HepG2 (cell line): ENCODE measurements around the gene CYTH2. TPM values are rescaled to one million over a fixed set of nuclear protein-coding genes. Genes with fewer than 3 reads are reported as not detected.
A peak's percentile ranks its signal among the peaks of the same experiment; 100 is the strongest.

Experiments
- ATAC-seq: fragments of 200-7000 bp; cut with Tn5 transposase; 3 replicates; pipeline ENCODE4 v1.9.1; 2020; ENCODE audit warnings: mild to moderate bottlenecking, moderate library complexity
- BruUV-seq: library from RNA; stranded (reverse); fragments of 400-500 nt; replicated peaks from 2 replicates; lab custom pipeline; 2021; lab: Mats Ljungman, UMichigan
- CTCF ChIA-PET: fragments of 300-600 bp; formaldehyde crosslinking; extraction: SDS; loops from one replicate; lab custom pipeline; 2021; ENCODE audit warnings: low total read pairs, inconsistent platforms, low intra/inter-chr PET ratio; lab: Yijun Ruan, JAX
- POLR2A ChIA-PET: fragments of 350-600 bp; sonication (Branson Sonifier 250); formaldehyde crosslinking; loops from one replicate; lab custom pipeline; 2020; ENCODE audit warnings: antibody characterized with exemption, inconsistent platforms; lab: Yijun Ruan, JAX
- DNase-seq: peaks from one replicate; pipeline ENCODE4 v3.0.0-alpha.2; 2015; ENCODE audit warnings: low spot score
- FAIRE-seq: peaks from 3 replicates; lab custom pipeline; 2011; peaks lifted over from hg19 to GRCh38; lab: Jason Lieb, UNC
- H2AFZ ChIP-seq: one replicate; pipeline ENCODE4 v1.6.1; 2011; ENCODE audit warnings: low read length, inconsistent platforms
- H3K27ac ChIP-seq: fragments of 300-600 bp; 3 replicates; pipeline ENCODE4 v1.8.0; 2011; ENCODE audit warnings: mixed run types, mild to moderate bottlenecking, mixed read lengths, low read length, inconsistent platforms; ENCODE audit not compliant: insufficient read depth; ENCODE audit errors: extremely low read length
- H3K27me3 ChIP-seq, 2 experiments: fragments of 200-600 bp in 1 of 2; 2 replicates in 1 of 2; 3 replicates in 1 of 2; pipeline versions ENCODE4 v1.6.0 to v1.8.0; 2011; ENCODE audit warnings: low read length in 2 of 2, mild to moderate bottlenecking in 2 of 2, moderate library complexity in 2 of 2, inconsistent platforms in 1 of 2; ENCODE audit not compliant: insufficient read depth in 2 of 2, control insufficient read depth in 1 of 2
- H3K36me3 ChIP-seq, 2 experiments: fragments of 200-600 bp in 1 of 2; replicated peaks in 1 of 2; 2 replicates in 1 of 2; 3 replicates in 1 of 2; pipeline versions ENCODE4 v1.5.1 to v1.8.0; 2011; ENCODE audit warnings: low read length in 2 of 2, inconsistent platforms in 1 of 2; ENCODE audit not compliant: insufficient read depth in 2 of 2, control insufficient read depth in 1 of 2
- H3K4me1 ChIP-seq: 2 replicates; pipeline ENCODE4 v1.5.1; 2012; ENCODE audit warnings: low read length, inconsistent platforms; ENCODE audit not compliant: insufficient read depth
- H3K4me2 ChIP-seq: 2 replicates; pipeline ENCODE4 v1.6.0; 2011; ENCODE audit warnings: low read depth, low read length, inconsistent platforms
- H3K4me3 ChIP-seq, 3 experiments: fragments of 200-600 bp in 1 of 3; sonication (generic), shearing (Covaris generic) in 1 of 3; replicated peaks in 1 of 3; 2 replicates each; pipeline ENCODE4 v1.5.1; 2011 to 2016; ENCODE audit warnings: low read length in 3 of 3, inconsistent platforms in 2 of 3, low read depth in 2 of 3, mild to moderate bottlenecking in 2 of 3, control low read depth in 1 of 3, mixed read lengths in 1 of 3; ENCODE audit not compliant: insufficient read depth in 1 of 3
- H3K79me2 ChIP-seq: one replicate; pipeline ENCODE4 v1.6.1; 2011; ENCODE audit warnings: low read length, inconsistent platforms; ENCODE audit not compliant: insufficient read depth
- H3K9ac ChIP-seq: 2 replicates; pipeline ENCODE4 v1.6.0; 2011; ENCODE audit warnings: mild to moderate bottlenecking, low read depth, low read length, inconsistent platforms; ENCODE audit not compliant: insufficient read depth
- H3K9me3 ChIP-seq: 2 replicates; pipeline ENCODE4 v1.5.1; 2012; ENCODE audit warnings: mild to moderate bottlenecking, low read length
- H4K20me1 ChIP-seq: 2 replicates; pipeline ENCODE4 v1.6.0; 2011; ENCODE audit warnings: inconsistent platforms, mild to moderate bottlenecking, low read length, moderate library complexity; ENCODE audit not compliant: insufficient read depth
- HCFC1 ChIP-seq: fragments of 150-350 bp; IDR thresholded peaks from 2 replicates; pipeline ENCODE4 v1.6.1; 2014; ENCODE audit warnings: low read depth, low read length
- NFYB ChIP-seq: sonication (generic); formaldehyde crosslinking; IDR thresholded peaks from 2 replicates; pipeline ENCODE4 v1.4.0; 2020; ENCODE audit warnings: missing genetic modification reagents
- PCBP2 ChIP-seq: fragments of 200-400 bp; formaldehyde crosslinking; optimal IDR thresholded peaks from 2 replicates; pipeline ENCODE3; 2018; ENCODE audit warnings: low read length, low read depth; ENCODE audit not compliant: poor library complexity, severe bottlenecking
- SSRP1 ChIP-seq: IDR thresholded peaks from 2 replicates; pipeline ENCODE4 v1.6.1; 2016; ENCODE audit warnings: control low read depth
- SUZ12 ChIP-seq: fragments of 150-350 bp; IDR thresholded peaks from 2 replicates; pipeline ENCODE4 v1.6.1; 2014; ENCODE audit warnings: low read depth, low read length
- TBL1XR1 ChIP-seq: fragments of 150-350 bp; IDR thresholded peaks from 2 replicates; pipeline ENCODE4 v1.6.1; 2014; ENCODE audit warnings: borderline replicate concordance, low read length; ENCODE audit not compliant: partially characterized antibody
- TBP ChIP-seq: sonication (generic); formaldehyde crosslinking; IDR thresholded peaks from 2 replicates; pipeline ENCODE4 v1.5.0; 2020; ENCODE audit warnings: missing genetic modification reagents
- YY1 ChIP-seq: IDR thresholded peaks from 2 replicates; pipeline ENCODE4 v1.6.1; 2011; ENCODE audit warnings: low read length, low read depth, moderate library complexity, mild to moderate bottlenecking; ENCODE audit not compliant: insufficient read depth, insufficient replicate concordance
- ZBTB39 ChIP-seq: sonication (generic); formaldehyde crosslinking; IDR thresholded peaks from 2 replicates; pipeline ENCODE4 v1.5.0; 2020; ENCODE audit warnings: missing genetic modification reagents
- ZFP62 ChIP-seq: sonication (generic); formaldehyde crosslinking; IDR thresholded peaks from 2 replicates; pipeline ENCODE4 v1.4.0; 2020; ENCODE audit warnings: missing genetic modification reagents
- ZFY ChIP-seq: sonication (generic); formaldehyde crosslinking; IDR thresholded peaks from 2 replicates; pipeline ENCODE4 v1.4.0; 2020; ENCODE audit warnings: missing genetic modification reagents
- ZNF143 ChIP-seq: sonication (generic); formaldehyde crosslinking; IDR thresholded peaks from 2 replicates; pipeline ENCODE4 v1.4.0; 2020; ENCODE audit warnings: missing genetic modification reagents
- ZNF335 ChIP-seq: sonication (generic); formaldehyde crosslinking; IDR thresholded peaks from 2 replicates; pipeline ENCODE4 v1.4.0; 2020; ENCODE audit warnings: missing genetic modification reagents
- ZNF432 ChIP-seq: sonication (generic); formaldehyde crosslinking; IDR thresholded peaks from 2 replicates; pipeline ENCODE4 v1.5.0; 2020; ENCODE audit warnings: missing genetic modification reagents, mild to moderate bottlenecking, borderline replicate concordance
- ZNF574 ChIP-seq: sonication (generic); formaldehyde crosslinking; IDR thresholded peaks from 2 replicates; pipeline ENCODE4 v1.4.0; 2020; ENCODE audit warnings: missing genetic modification reagents
- WGBS: methylation state at CpG from one replicate; pipeline ENCODE4 v1.1.6; 2017; ENCODE audit warnings: low lambda C conversion rate; 5-methylcytosine and 5-hydroxymethylcytosine counted together
- in situ Hi-C: cut with HindIII; loops from 2 replicates; pipeline ENCODE4 v1.10.0; 2017; ENCODE audit warnings: low pct_unique_long_range_greater_than_20kb; ENCODE audit not compliant: extremely low pct_ligation_motif_present
- intact Hi-C: fragments of 100-400 bp; cut with micrococcal nuclease; formaldehyde crosslinking; loops from one replicate; pipeline ENCODE4 v1.10.0; 2022; ENCODE audit not compliant: unreplicated experiment
- polyA plus RNA-seq, 8 experiments: library from polyadenylated mRNA; depleted of rRNA in 3 of 8; stranded (reverse) in 7 of 8; unstranded in 1 of 8; fragments of >200 nt; fragmentation: Illumina TruSeq in 4 of 8; extraction: Trizol in 4 of 8; gene quantifications; 2 replicates each; pipeline versions ENCODE4 v1.2.1 to v1.2.3, GENCODE V29; 2011 to 2016; ENCODE audit warnings: low read depth in 4 of 8, missing spikeins in 1 of 8, mixed read lengths in 1 of 8; ENCODE audit not compliant: insufficient read depth in 1 of 8
- total RNA-seq, 5 experiments: library from RNA; depleted of rRNA; stranded (reverse); fragments of >200 nt; fragmentation: Illumina TruSeq; extraction: Trizol; gene quantifications; 2 replicates each; pipeline ENCODE4 v1.2.3, GENCODE V29; 2016; ENCODE audit warnings: low read depth in 1 of 5
- TF ChIP-seq, protein P1 (sequence below): sonication (generic); formaldehyde crosslinking; IDR thresholded peaks from 2 replicates; pipeline ENCODE4 v1.5.0; 2020; ENCODE audit warnings: missing genetic modification reagents

The CYTH2 gene
- total and polyA plus RNA-seq, 2 of the 13 experiments (the other 11 are each of a cell fraction or from before 2014, with no cell fraction given) = 16.5 to 39.3 TPM

DNA sequence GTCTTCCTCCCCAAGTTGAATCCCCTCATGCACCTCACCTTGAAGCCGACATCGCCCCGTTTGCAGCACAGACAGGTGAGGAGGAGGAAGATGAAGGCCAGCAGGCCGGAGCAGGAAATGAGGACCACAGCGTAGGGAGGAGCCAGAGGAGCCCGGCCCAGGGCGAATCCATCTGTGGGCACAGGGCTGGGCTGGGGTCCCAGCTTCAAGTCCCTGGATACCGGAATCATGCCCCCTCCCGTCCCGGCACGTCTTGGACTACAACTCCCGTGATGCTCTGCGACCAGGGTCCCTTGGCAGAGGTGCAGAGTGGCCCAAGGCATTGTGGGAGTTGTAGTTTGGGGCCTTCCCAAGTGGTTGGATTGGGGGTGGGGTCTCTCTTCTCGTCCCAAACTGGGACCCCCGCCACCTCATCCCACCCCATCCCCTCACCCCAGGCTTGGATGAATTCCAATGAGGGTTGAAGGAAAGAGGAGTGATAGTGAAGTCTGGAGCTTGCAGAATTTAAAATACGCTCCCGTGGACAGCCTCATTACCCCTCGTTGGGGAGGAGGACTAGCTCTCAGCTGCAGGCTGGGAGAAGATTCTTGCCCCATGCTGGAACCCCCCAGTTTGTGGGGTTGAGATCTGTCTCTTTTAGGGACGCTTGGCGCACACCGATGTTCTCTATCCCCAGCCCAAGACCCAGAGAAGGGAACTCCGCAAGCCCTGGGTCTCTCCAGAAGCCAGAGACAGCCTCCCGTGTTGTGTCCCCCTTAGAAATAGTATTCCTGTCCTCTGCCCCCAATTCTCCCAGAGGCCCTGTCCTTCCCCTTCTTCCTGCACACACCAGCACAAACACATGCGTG lies 41.5 kb downstream of the CYTH2 start:
- H3K9me3 ChIP-seq = no peaks in the 10 kb centered on the region
- POLR2A ChIA-PET = no interaction called here
- ATAC-seq (peak; percentile 52), DNase-seq (no peak), FAIRE-seq (no peak)
- WGBS = 18% methylated on average over 17 of the region's 24 CpGs
- H3K4me3 ChIP-seq = no peak overlapping the region
- H2AFZ ChIP-seq = no peak overlapping the region
- H3K27me3 ChIP-seq = peaks cover 7 to 39% of the 10 kb centered on the region in 2 experiments; a peak in 4 of 5 replicates
- no peaks in the 10 kb centered on the region for H3K36me3 ChIP-seq
- H3K27ac ChIP-seq = no peak overlapping the region
- H4K20me1 ChIP-seq = no peaks in the 10 kb centered on the region
- no peak overlapping the region for H3K9ac ChIP-seq
- H3K4me2 ChIP-seq = no peak overlapping the region; the same call in 1 of the 2 replicates
- intact Hi-C loops = no loop called here
- in situ Hi-C loops = no loop called here
- H3K4me1 ChIP-seq = peaks cover 18% of the 10 kb centered on the region
- BruUV-seq = no TSS peak
- H3K79me2 ChIP-seq = no peaks in the 10 kb centered on the region
- CTCF ChIA-PET = no interaction called here
- peak; percentile 97 for TF ChIP-seq HCFC1
- TF ChIP-seq ZNF574 (CRISPR knock-in tag) = peak; percentile 71; the same call in 1 of the 2 replicates
- TF ChIP-seq ZBTB39 (CRISPR knock-in tag) = no peak
- peak; percentile 19; the same call in 1 of the 2 replicates for TF ChIP-seq ZFY (CRISPR knock-in tag)
- peak; percentile 97 for TF ChIP-seq TBP
- TF ChIP-seq PCBP2 = no peak
- TF ChIP-seq ZNF432 (CRISPR knock-in tag) = no peak
- peak; percentile 97 for TF ChIP-seq ZNF143 (CRISPR knock-in tag)
- TF ChIP-seq ZNF335 (CRISPR knock-in tag) = 0 out of 2 replicates have a peak, but pooled peaks have one; percentile 37
- TF ChIP-seq SSRP1 (CRISPR knock-in tag) = no peak
- TF ChIP-seq TBL1XR1 = peak; percentile 72
- TF ChIP-seq, protein P1, sequence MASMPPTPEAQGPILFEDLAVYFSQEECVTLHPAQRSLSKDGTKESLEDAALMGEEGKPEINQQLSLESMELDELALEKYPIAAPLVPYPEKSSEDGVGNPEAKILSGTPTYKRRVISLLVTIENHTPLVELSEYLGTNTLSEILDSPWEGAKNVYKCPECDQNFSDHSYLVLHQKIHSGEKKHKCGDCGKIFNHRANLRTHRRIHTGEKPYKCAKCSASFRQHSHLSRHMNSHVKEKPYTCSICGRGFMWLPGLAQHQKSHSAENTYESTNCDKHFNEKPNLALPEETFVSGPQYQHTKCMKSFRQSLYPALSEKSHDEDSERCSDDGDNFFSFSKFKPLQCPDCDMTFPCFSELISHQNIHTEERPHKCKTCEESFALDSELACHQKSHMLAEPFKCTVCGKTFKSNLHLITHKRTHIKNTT (CRISPR knock-in tag) = 0 out of 2 replicates have a peak, but pooled peaks have one; percentile 78
- peak; percentile 94 for TF ChIP-seq ZFP62 (CRISPR knock-in tag)
- TF ChIP-seq YY1 = peak; percentile 21
- TF ChIP-seq NFYB (CRISPR knock-in tag) = peak; percentile 7; the same call in 1 of the 2 replicates
- TF ChIP-seq SUZ12 = peak; percentile 98
